Fibroblast of the aortic adventitia (primary cell): ENCODE measurements around the gene ADGRG1. TPM values are rescaled to one million over a fixed set of nuclear protein-coding genes. Genes with fewer than 3 reads are reported as not detected.
"Not testable (repeated sequence)": the region's sequence is repeated elsewhere in the genome, so short reads cannot be mapped to it uniquely, and the experiment has no call there.

Source experiments
- DNase-seq: peaks from one replicate; pipeline ENCODE4 v3.0.0-alpha.2; 2010; ENCODE audit warnings: low read depth
- H3K4me3 ChIP-seq: 2 replicates; pipeline ENCODE4 v1.5.1; 2011; ENCODE audit warnings: low read depth, mild to moderate bottlenecking, control low read depth, low read length, moderate library complexity
- total RNA-seq: library from RNA; depleted of rRNA; stranded (reverse); fragments of >200 nt; gene quantifications from 2 replicates; pipeline ENCODE4 v1.2.3, GENCODE V29; 2012; ENCODE audit warnings: low replicate concordance
- TF ChIP-seq, protein P1 (sequence below): IDR thresholded peaks from 2 replicates; pipeline ENCODE4 v1.5.1; 2011; ENCODE audit warnings: mild to moderate bottlenecking, low read length, control low read depth, inconsistent platforms; ENCODE audit not compliant: insufficient read depth

The ADGRG1 gene
- total RNA-seq, 1 donor = 9.8 TPM

DNA sequence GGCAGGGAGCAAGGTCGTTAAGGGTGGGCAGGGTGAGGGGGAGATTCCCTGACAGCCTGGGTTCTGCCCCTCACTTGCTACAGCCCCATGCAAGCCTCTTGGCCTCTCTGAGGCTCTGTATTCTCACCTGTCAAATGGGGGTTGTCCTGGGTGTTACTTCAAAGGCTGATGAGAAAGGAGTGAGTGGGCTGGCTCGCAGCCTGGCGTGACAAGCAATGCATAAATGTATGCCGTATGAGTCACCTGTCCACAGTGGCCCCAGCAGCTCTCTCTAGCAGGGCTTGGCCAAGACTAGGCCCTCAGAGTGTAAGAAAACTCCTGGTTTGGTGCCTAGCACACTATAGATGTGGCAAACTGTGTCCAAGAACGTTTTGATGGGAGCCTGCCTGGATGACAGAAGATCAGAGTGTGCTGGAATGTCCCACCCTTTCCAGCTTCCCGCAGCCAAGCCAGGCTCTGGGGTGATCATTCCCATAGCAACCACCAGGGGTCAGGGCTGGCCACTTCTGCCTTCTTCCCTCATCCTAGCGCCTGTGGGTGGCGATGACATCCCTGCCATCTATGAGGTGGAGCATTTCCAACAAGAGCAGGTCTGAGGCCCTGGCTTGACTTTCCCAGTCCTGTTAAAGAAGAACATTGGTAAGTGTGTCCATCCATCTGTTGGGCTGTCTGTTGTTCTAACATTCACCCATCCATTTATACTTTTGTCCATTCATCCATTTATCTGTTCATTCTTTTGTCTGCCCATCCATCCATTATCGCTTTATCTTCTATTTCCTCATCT, 37.2 kb upstream of the ADGRG1 start:
- H3K4me3 ChIP-seq = no peak overlapping the region
- TF ChIP-seq, protein P1, sequence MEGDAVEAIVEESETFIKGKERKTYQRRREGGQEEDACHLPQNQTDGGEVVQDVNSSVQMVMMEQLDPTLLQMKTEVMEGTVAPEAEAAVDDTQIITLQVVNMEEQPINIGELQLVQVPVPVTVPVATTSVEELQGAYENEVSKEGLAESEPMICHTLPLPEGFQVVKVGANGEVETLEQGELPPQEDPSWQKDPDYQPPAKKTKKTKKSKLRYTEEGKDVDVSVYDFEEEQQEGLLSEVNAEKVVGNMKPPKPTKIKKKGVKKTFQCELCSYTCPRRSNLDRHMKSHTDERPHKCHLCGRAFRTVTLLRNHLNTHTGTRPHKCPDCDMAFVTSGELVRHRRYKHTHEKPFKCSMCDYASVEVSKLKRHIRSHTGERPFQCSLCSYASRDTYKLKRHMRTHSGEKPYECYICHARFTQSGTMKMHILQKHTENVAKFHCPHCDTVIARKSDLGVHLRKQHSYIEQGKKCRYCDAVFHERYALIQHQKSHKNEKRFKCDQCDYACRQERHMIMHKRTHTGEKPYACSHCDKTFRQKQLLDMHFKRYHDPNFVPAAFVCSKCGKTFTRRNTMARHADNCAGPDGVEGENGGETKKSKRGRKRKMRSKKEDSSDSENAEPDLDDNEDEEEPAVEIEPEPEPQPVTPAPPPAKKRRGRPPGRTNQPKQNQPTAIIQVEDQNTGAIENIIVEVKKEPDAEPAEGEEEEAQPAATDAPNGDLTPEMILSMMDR = peak; percentile 94
- peak; percentile 94 for DNase-seq

DNA sequence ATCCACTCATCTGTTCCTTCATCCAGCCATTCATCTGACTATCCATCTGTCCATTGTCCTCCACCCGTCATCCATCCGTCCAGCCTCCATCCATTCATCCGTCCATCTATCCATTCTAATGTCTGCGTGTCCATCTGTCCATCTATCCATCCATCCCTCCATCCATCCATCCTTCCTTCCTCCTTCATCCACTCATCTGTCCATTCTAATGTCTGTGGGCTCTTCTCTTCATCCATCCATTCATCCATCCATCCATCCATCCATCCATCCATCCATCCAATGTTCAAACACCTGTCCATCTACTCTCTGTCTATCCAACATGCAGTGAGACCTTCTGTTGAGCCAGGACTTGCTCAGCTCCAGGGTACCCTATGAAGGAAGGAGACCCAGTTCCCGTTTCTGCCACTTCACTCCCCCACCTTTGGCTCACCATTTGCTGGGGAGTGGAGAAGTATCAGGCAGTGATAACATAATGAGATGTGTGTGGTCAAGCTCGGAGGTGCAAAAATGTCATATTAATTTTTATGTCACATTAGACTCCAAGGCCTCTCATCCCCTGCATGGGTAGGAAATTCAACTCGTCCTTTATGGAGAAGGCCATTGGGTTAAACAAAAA, 36.5 kb upstream of the ADGRG1 start:
- DNase-seq = no peak
- TF ChIP-seq, protein P1 = no peak
- no peak overlapping the region for H3K4me3 ChIP-seq

DNA sequence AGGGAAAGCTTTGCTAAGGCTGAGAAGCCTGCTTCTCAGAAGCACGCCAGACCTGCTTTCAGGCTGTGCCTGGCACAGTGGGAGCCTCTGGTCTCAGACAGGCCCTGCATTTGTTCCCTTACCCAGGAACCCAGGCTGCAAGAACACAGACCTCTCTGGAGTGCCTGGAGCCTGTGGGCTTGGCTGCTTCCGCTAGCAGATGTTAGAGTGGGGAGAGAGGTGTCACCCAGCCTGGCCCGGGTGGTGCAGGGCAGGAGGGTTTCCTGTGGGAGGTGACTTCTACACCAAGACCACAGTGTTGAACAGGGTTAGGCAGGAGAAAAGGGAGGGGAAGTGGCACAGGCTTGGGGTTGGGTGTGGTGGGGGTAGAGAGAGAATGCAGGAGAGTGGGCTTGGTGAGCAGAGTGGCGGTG, 35.8 kb upstream of the ADGRG1 start:
- TF ChIP-seq, protein P1 = no peak
- no peak for DNase-seq
- no peak overlapping the region for H3K4me3 ChIP-seq

DNA sequence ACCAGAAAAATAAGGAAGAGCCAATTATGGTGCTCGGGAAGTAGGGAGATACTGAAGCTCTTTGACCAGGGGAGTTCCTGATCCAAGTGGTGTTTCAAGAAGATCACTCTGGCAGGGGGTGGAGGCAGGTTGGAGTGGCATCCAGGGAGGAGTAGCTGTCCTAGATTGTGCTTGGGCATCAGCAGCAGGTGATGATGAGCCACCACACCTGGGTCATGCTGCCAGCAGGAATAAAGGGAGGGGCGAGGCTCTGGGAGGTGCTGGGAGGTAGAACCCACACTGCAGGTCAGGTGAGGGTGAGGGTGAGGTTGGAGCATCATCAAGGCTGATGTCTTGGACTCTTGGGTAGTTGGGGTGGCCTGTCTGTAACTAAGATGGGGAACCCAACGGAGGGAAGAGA, 35.4 kb upstream of the ADGRG1 start:
- TF ChIP-seq, protein P1 = no peak
- H3K4me3 ChIP-seq = no peak overlapping the region
- no peak for DNase-seq

DNA sequence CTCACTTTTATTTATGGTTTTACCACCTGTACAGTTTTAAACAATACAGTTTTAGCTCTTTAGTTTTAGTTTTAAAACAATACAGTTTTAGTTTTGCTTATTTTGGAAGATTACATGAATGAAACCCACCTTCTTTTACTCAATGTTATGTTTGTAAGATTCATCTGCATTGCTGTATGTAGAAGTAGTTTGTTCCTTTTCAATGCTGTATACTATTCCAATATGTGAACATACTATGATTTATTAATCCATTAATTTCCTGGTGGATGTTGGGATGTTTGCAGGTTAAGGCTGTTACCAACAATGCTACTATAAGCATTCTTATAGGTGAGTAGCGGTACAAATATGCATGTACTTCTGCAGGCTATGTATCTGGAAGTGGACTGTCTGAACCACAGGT, 34.4 kb upstream of the ADGRG1 start:
- TF ChIP-seq, protein P1 = no peak
- no peak for DNase-seq

DNA sequence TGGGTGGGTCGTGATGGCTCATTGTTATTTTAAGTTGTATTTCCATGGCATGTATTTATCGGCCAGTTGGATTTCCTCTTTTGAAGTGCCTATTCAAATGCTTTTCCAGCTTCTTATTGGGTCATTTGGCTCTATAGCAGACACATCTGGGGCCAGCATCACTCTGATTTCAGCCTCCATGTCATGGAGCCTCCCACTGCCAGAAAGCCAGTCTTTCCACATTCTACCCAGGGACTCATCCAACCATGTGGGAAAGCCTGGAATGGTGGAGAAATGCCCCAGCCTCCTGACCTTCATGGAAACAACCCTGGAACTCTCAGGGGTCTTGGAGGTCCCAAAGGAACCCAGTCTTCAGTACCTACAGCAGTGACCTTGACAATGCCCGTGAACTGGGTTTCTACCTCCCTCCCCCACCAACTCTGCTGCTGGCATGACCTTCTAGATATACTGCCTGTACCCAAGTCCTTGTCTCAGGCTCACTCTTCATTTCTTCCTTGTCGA, 33.8 kb upstream of the ADGRG1 start:
- no peak overlapping the region for H3K4me3 ChIP-seq
- TF ChIP-seq, protein P1 = no peak
- no peak for DNase-seq

More for the DNA sequence above, 34.4 kb upstream of the ADGRG1 start:
- H3K4me3 ChIP-seq = no peak overlapping the region

DNA sequence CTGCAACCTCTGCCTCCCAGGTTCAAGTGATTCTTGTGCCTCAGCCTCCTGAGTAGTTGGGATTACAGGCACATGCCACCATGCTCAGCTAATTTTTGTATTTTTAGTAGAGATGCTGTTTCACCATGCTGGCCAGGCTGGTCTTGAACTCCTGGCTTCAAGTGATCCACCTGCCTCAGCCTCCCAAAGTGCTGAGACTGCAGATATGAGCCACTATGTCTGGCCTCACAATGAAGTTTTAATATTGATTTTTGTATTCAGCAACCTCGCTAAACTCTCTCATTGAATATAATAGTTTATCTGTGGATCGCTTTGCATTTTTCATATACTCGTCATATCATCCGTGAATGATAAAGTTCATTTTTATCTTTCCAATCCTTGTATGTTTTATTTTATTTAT, 32.2 kb upstream of the ADGRG1 start:
- H3K4me3 ChIP-seq, DNase-seq: not testable (repeated sequence)
